D341Med (cell line): ENCODE measurements around the gene ATP6V0A1.
"Not testable (repeated sequence)": the region's sequence is repeated elsewhere in the genome, so short reads cannot be mapped to it uniquely, and the experiment has no call there.

Experiments used
- DNase-seq: peaks from one replicate; pipeline ENCODE4 v3.0.0; 2012; ENCODE audit warnings: low spot score

ATP6V0A1 gene

DNA sequence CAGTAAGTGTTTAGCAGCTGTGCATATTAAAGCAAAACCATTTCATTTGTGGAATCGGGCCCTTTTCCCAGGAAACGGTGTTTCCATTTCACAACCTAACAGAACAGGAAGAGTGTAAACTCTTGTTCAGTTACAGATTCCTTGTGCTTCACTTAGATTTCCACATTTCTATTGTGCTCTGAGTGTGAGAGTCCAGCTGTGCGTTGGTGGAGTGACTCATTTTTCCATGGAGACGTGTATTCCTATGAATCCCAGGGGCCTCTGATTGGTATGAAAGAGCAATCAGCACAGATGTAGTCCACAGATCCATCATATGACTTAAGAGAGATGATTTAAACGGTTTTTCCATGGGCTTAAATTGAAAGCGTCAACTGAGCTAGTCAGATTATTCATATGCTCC is 22.3 kb upstream of the ATP6V0A1 start:
- no peak for DNase-seq

GRCh38 chr17:42438600-42439567 is 19.8 kb upstream of the ATP6V0A1 start:
- no peak for DNase-seq

DNA sequence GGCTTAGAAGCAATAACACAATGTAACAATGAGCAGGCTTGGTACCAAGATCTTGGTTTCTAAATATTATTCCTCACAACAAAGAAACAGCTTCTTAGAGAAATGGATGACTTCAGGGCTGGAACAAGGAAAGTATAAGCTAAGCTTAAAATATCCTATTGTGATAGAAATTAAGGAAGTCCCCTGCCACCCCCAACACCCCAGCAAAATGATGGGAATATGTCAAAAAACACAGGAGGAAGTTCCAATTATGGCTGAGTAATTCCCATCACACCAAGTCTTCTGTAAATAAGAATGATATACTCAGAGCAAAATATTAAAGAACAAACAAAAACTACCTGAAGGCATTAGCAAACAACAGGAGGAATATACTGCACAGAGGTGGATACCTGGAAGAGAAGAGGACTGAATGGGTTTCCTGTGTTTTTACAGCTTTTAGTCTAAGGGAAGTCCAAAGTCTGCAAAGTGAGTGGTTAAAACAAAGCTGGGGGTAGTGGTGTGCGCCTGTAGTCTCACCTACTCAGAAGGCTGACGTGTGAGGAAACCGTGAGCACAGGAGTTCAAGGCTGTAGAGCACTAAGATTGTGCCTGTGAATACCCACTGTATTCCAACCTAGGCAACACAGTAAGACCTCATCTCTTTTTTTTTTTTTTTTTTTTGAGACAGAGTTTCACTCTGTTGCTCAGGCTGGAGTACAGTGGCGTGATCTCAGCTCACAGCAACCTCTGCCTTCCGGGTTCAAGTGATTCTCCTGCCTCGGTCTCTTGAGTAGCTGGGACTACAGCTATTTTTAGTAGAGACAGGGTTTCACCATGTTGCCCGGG is 17.1 kb upstream of the ATP6V0A1 start:
- no peak for DNase-seq

GRCh38 chr17:42442196-42442565 is 16.5 kb upstream of the ATP6V0A1 start:
- DNase-seq: no peak

DNA sequence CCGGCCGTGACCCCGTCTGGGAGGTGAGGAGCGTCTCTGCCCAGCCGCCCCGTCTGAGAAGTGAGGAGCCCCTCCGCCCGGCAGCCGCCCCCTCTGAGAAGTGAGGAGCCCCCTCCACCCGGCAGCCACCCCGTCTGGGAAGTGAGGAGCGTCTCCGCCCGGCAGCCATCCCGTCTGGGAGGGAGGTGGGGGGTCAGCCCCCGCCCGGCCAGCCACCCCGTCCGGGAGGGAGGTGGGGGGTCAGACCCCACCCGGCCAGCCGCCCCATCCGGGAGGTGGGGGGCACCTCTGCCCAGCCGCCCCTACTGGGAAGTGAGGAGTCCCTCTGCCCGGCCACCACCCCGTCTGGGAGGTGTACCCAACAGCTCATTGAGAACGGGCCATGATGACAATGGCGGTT is 9.5 kb upstream of the ATP6V0A1 start:
- DNase-seq: not testable (repeated sequence)

- DNase-seq: not testable (repeated sequence)
These were observed 8.8 kb upstream of the ATP6V0A1 start for GRCh38 chr17:42449838-42450237.

DNA sequence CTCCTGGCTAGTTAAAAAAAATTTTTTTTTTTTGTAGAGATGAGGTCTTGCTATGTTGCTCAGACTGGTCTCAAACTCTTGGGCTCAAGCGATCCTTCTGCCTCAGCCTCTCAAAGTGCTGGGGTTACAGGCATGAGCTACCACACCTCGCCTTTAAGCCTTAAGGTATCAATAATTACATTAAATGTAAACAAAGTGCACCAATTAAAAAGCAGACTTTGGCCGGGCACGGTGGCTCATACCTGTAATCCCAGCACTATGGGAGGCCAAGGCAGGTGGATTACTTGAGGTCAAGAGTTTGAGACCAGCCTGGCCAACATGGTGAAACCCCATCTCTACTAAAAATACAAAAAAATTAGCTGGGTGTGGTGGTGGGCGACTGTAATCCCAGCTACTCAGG is 7.4 kb upstream of the ATP6V0A1 start:
- not testable (repeated sequence) for DNase-seq

- no peak for DNase-seq
These were observed 5.2 kb upstream of the ATP6V0A1 start for GRCh38 chr17:42453439-42453838.

GRCh38 chr17:42454987-42455386 is 3.7 kb upstream of the ATP6V0A1 start:
- DNase-seq: not testable (repeated sequence)

- DNase-seq: no peak
These were observed 2.2 kb upstream of the ATP6V0A1 start for GRCh38 chr17:42456223-42457106.

- no peak for DNase-seq
These were observed 1.4 kb upstream of the ATP6V0A1 start for GRCh38 chr17:42457107-42457792.

- DNase-seq: peak; percentile 73
These were observed 650 bp downstream of the ATP6V0A1 start for GRCh38 chr17:42459256-42459800.

- peak; percentile 43 for DNase-seq
These were observed 1.2 kb downstream of the ATP6V0A1 start for GRCh38 chr17:42459801-42460281.

GRCh38 chr17:42460371-42460770 is 1.7 kb downstream of the ATP6V0A1 start:
- no peak for DNase-seq

DNA sequence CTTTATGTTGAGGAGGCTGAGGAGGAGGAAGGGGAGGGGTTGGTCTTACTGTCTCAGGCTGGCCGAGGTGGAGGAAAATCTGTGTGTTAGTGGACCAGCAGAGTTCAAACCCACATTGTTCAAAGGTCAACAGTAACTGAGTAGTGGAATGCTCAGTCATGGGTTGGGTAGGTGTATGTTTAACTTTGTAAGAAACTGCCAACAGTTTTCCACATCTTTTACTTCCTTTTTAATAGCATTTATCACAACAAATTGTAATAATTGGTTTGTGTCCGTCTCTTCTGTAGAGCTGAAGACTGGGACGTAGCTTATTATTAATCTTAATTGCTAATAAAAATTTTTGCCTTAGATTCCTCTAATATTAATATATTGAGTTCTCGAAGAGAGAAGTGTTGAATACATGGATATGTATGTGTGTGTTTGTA is 5.3 kb downstream of the ATP6V0A1 start:
- no peak for DNase-seq

DNA sequence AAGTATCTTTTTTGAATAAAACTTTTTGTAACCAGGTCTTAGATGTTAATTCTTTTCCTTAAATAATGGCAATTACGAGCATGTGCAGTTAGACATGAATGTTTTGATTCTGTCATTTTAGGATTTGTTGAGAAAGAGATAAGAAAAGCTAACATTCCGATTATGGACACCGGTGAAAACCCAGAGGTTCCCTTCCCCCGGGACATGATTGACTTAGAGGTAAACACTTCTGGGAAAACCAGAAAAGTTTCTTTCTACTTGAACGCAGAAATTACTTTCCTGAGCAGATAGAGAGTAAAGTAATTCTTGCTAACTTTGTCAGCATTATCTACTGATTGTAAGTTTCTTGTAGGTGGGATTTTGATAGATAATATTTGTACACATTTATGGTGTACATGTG is 9.2 kb downstream of the ATP6V0A1 start:
- DNase-seq: no peak

GRCh38 chr17:42472709-42473521 is 14.2 kb downstream of the ATP6V0A1 start:
- DNase-seq: no peak

DNA sequence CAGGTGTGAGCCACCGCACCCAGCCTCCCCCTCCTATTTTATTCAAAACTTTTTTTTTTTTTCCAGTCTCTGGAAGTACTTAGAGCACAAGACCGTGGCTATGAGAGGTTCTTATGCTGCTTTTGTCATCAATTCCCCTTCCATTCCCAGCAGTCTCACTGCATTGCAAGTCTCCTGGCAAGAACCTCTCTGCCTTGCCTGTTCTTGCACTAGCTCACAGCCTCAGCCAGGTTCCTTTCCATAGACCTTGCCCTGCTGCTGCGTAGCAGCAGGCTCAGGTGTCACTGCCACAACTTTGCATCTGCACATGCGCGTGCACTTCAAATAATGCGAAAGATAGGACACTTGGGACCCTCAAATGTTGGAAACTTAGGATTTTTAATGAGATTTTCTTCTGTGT is 15.6 kb downstream of the ATP6V0A1 start:
- DNase-seq: no peak

DNA sequence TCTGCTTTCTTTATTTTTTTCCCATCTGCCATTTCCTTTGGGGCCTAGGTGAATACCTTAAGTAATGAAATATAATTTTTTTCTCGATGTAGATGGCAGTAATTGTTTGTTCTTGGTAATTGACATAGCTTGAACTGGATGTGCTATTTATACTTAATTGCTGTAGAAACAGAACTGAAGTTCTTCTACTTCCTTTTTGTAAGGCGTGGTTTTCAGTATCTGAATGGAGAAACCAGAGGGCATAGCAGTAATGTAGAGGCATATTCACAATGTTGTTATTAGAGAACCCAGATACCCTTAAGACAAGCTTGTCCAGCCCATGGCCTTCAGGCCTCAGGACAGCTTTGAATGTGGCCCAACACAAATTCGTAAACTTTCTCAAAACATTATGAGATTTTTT is 16.4 kb downstream of the ATP6V0A1 start:
- DNase-seq: no peak

DNA sequence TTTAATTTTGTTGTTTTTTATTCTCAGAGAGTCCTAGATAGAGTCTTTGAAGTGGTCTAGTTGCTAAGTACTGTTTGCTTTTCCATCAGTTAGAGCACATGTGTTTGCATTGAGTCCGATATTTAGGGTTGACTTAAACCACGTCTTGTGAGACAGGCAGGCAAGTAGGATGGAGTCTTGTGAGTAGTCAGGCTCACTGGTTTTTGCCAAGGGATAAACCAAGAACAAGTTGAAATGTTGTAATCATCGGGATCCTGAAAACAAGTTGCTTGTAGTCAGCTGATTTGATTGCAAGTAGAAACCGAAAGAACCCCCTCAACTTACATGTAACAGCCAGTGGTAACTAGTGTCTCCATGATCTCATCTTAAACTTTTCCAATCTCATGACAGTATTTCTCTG is 17.2 kb downstream of the ATP6V0A1 start:
- no peak for DNase-seq
